ENCODE measurements around the gene MTR. TPM values are rescaled to one million over a fixed set of nuclear protein-coding genes. Genes with fewer than 3 reads are reported as not detected.

Gene MTR
- total RNA-seq, 1 experiment from 2014 or later = 24.6 TPM

DNA sequence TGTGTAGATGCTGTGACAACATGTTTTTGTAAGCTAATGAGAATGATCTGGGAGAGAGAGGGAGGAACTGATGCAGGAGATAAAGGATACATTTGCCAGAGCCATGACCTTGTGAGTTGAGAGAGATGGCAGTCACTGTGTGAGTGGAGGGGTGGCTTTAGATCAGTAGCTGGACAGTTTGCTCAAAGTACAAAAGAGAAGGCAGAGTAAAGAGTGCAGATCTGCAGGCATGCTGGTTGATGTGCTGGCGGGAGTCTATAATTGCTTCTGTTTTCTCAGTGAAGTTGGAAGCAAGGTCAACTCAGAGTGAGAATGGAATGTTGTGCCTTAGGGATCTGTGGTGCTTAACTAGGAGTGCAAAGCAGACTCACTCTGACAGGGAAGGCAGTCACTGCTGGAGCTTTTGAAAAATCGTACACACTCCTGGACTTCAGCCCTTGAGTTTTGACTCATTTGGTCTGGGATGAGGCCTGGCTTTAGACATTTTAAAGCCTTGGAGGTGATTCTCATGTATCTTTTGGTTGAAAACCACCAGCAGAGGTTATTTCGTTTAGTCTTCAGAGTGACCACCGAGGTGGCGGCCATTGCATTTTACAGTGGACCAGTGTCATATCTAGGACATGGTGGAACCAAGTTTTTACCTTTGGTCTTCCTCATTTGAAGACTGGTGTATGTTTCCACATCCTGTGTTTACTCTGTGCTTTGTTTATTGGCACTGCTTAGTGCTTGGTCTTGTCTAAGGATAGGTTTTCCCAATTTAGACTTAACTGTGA lies 49.6 kb downstream of the MTR start (continued):
- TF ChIP-seq, protein P1, sequence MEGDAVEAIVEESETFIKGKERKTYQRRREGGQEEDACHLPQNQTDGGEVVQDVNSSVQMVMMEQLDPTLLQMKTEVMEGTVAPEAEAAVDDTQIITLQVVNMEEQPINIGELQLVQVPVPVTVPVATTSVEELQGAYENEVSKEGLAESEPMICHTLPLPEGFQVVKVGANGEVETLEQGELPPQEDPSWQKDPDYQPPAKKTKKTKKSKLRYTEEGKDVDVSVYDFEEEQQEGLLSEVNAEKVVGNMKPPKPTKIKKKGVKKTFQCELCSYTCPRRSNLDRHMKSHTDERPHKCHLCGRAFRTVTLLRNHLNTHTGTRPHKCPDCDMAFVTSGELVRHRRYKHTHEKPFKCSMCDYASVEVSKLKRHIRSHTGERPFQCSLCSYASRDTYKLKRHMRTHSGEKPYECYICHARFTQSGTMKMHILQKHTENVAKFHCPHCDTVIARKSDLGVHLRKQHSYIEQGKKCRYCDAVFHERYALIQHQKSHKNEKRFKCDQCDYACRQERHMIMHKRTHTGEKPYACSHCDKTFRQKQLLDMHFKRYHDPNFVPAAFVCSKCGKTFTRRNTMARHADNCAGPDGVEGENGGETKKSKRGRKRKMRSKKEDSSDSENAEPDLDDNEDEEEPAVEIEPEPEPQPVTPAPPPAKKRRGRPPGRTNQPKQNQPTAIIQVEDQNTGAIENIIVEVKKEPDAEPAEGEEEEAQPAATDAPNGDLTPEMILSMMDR (IDR thresholded peaks at IDR 0.05 in 2 of 3, conservative IDR thresholded peaks at IDR 0.05 in 1 of 3; ENCODE audit: borderline replicate concordance in 1 of 3, insufficient read depth in 1 of 3, low read depth in 2 of 3, low read length in 2 of 3) = no peak
- TF ChIP-seq POLR2AphosphoS5 (IDR thresholded peaks at IDR 0.05; ENCODE audit: low read depth, low read length) = no peak
- TF ChIP-seq POLR2A (IDR thresholded peaks at IDR 0.05; ENCODE audit: borderline replicate concordance, extremely low read depth, insufficient read depth, insufficient read length) = no peak
- no peak for TF ChIP-seq CBX3 (IDR thresholded peaks at IDR 0.05; ENCODE audit: low read depth)
- TF ChIP-seq, protein P2, sequence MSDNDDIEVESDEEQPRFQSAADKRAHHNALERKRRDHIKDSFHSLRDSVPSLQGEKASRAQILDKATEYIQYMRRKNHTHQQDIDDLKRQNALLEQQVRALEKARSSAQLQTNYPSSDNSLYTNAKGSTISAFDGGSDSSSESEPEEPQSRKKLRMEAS (IDR thresholded peaks at IDR 0.05) = no peak

DNA sequence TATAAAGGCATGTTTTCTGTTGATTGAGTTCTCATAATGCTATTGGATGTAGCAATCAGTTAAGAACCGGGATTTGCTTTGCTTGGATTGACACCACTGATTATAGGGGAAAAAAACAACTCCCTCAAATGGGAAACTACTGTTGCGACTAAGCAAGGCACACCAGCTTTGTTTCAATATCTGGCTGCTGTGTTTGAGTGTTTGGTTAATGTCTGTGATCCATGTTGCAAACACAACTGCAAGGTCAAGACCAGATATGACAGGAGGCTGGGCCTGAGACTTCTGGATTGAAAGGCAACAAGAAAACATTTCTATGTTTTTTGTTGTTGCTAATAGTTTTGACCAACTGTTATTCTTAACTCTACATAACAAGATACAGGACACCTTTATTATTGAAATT lies 50.7 kb downstream of the MTR start:
- TF ChIP-seq EZH2phosphoT487 (IDR thresholded peaks at IDR 0.05; ENCODE audit: borderline replicate concordance) (no peak), YY1 (IDR thresholded peaks at IDR 0.05; ENCODE audit: extremely low read depth, insufficient replicate concordance, low read depth, low read length) (no peak), SIN3A (IDR thresholded peaks at IDR 0.05; ENCODE audit: low read depth) (no peak), CBX3 (IDR thresholded peaks at IDR 0.05; ENCODE audit: low read depth) (no peak), POLR2A (IDR thresholded peaks at IDR 0.05; ENCODE audit: borderline replicate concordance, extremely low read depth, insufficient read depth, insufficient read length) (no peak), TCF7L2 (IDR thresholded peaks at IDR 0.05; ENCODE audit: borderline replicate concordance, extremely low read depth, insufficient read depth, insufficient read length) (no peak)
- TF ChIP-seq, protein P3, sequence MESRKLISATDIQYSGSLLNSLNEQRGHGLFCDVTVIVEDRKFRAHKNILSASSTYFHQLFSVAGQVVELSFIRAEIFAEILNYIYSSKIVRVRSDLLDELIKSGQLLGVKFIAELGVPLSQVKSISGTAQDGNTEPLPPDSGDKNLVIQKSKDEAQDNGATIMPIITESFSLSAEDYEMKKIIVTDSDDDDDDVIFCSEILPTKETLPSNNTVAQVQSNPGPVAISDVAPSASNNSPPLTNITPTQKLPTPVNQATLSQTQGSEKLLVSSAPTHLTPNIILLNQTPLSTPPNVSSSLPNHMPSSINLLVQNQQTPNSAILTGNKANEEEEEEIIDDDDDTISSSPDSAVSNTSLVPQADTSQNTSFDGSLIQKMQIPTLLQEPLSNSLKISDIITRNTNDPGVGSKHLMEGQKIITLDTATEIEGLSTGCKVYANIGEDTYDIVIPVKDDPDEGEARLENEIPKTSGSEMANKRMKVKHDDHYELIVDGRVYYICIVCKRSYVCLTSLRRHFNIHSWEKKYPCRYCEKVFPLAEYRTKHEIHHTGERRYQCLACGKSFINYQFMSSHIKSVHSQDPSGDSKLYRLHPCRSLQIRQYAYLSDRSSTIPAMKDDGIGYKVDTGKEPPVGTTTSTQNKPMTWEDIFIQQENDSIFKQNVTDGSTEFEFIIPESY (IDR thresholded peaks at IDR 0.05; ENCODE audit: extremely low read depth, insufficient replicate concordance, low read length) = no peak
- TF ChIP-seq, protein P4, sequence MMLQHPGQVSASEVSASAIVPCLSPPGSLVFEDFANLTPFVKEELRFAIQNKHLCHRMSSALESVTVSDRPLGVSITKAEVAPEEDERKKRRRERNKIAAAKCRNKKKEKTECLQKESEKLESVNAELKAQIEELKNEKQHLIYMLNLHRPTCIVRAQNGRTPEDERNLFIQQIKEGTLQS (IDR thresholded peaks at IDR 0.05) = no peak
- DNase-seq (ENCODE audit: low read depth, low spot score) (no peak), ATAC-seq (no peak)
- Histone ChIP-seq H3K4me1 (ENCODE audit: control insufficient read depth in 1 of 2, insufficient read depth in 2 of 2, low read length in 2 of 2) (no peaks in the 10 kb centered on the region), H3K4me2 (ENCODE audit: low read length) (no peak overlapping the region), H3K9me2 (ENCODE audit: insufficient read depth) (no peaks in the 10 kb centered on the region), H4K20me1 (ENCODE audit: insufficient read depth) (no peaks in the 10 kb centered on the region), H3K27ac (ENCODE audit: low read depth, low read length) (no peak overlapping the region), H3K4me3 (replicated peaks in 1 of 2; ENCODE audit: low read depth in 1 of 2, low read length in 2 of 2) (no peak overlapping the region), H3K27me3 (ENCODE audit: insufficient read depth, low read length) (no peaks in the 10 kb centered on the region), H3K9ac (ENCODE audit: low read length) (no peak overlapping the region), H3K9me3 (ENCODE audit: control insufficient read depth in 1 of 2, insufficient read depth in 1 of 2, low read depth in 1 of 2, low read length in 2 of 2) (no peaks in the 10 kb centered on the region), H3K36me3 (ENCODE audit: control insufficient read depth in 1 of 2, insufficient read depth in 2 of 2, low read length in 2 of 2) (peaks cover 0 to 5% of the 10 kb centered on the region in 2 experiments; a peak in 1 of 4 replicates), H3K79me2 (ENCODE audit: insufficient read depth, low read length) (no peaks in the 10 kb centered on the region), H2AFZ (ENCODE audit: low read depth, low read length, poor library complexity, severe bottlenecking) (no peak overlapping the region)
- ChIA-PET CTCF (no interaction called here), RAD21 (ENCODE audit: low non-redundant PET in 1 of 2, low total read pairs in 2 of 2, uncharacterized antibody in 2 of 2, unreplicated experiment in 2 of 2) (no interaction called here), POLR2A (no interaction called here)
- BruUV-seq (replicated peaks) = no TSS peak
- intact Hi-C loops (cut with micrococcal nuclease) = no loop called here

Data from HCT116 (cell line).